HL-60/S4 treated with phorbol 12-myristate 13-acetate at 8.2 ng/mL for 4 days and 3 days (cell line): ENCODE measurements around the gene TM4SF20.

Experiments used
- in situ Hi-C: fragments of 300-500 bp; cut with MboI; formaldehyde crosslinking; loops from 2 replicates; pipeline ENCODE4 v1.15.0; 2022; ENCODE audit warnings: low sequenced_read_pairs

Gene TM4SF20

DNA sequence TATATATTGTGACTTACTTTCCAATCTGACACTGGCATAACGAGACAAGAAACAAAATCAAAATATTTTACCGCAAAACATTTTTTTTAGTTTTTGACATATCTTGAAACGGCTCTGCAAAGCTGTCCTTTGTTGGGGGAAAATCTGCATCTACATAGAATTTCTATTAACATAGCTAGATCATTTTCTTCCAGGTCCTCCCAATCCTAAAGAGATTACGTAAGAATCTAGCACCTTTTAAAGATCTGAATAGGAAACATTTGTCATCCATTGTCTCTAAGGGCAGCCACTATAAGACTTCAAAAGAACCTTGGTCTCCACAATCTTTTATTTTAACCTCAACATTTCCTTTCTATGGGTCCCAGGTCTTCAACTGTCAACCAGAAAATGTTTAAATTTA, 55.3 kb downstream of the TM4SF20 start:
- in situ Hi-C loops, result no loop called here

DNA sequence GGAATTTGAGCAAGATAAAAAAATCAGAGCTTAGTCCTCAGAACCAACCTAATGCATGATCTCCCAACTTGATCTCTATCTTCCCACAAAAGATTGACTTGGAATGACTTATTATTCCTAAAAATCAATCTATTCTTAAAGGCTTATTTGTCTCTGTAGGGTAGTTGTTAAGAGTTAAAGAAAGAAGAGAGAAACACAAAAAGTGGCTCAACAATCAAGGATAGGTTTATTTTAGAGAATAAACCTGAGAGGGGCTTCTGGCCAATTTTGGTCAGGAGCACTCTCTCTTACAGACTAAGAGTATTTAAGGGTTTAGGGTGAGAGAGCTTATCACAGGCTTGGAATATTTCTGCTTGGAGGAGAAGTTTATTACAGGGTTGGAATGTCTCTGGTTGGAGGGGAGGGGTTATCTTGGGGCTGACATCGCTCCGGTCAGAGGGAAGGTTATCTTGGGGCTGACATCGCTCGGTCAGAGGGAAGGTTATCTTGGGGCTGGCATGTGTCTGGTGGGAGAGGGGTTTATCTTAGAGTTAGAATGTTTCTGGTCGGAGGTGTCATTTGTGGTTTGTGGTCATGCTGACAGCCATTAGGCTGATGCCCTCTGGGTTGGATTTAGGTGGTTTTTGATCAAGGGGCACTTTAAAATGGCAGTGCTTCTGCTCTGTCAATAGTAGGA, 56.4 kb downstream of the TM4SF20 start:
- in situ Hi-C loops, result no loop called here

DNA sequence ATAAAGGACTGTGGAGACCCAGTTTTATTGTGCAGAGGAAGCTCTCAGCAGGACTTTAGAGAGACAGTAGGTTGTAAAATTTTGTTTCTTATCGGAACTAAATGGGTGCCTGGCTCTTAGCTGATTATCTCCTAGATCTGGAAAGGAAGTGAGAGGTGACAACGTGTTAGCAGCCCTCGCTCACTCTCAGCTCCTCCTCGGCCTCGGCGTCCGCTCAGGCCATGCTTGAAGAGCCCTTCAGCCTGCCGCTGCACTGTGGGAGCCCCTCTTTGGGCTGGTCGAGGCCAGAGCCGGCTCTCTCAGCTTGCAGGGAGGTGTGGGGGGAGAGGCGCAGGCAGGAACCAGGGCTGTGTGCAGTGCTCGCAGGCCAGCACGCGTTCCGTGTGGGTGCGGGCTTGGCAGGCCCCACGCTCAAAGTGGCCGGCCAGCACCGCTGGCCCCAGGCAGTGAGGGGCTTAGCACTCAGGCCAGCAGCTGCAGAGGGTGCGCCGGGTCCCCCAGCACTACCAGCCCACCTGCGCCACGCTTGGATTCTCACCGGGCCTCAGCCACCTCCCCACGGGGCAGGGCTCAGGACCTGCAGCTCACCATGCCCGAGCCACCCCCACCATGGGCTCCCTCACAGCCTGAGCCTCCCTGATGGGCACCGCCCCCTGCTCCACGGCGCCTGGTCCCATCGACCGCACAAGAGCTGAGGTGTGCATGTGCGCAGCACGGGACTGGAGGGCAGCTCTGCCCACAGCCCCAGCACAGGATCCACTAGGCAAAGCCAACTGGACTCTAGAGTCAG, 58.6 kb downstream of the TM4SF20 start:
- in situ Hi-C loops, result no loop called here

DNA sequence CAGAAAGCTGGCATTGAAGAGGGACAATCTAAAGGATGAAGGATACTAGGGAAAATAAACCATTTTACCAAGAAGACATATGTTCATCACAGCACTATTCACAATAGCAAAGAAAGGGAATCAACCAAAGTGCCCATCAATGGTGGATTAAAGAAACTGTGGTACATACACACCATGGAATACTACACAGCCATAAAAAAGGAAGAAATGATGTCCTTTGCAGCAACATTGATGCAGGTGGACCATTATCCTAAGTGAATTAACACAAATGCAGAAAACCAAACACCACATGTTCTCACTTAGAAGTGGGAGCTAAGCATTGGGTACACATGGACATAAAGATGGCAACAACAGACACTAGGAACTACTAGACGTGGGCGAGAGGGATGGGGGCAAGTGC, 61.3 kb downstream of the TM4SF20 start:
- in situ Hi-C loops, result no loop called here

DNA sequence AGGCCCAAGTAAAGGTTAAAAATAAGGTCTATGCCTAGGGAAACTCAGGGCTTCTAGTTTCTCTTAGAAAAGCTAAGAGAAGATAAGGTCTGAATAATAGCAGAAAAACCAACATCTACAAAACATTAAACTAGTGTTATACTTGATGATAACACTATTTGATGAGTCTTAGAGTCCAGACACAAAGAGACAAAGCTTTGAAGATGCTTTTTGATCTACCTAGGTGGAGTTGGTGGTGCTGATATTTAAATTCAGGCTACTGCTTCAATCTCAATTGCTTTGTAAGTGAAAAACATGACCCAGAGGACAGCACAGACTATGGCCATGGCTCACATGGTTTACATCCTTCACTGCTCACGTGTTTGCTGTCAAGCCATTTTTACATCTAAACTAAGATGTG, 65.8 kb downstream of the TM4SF20 start:
- in situ Hi-C loops, result no loop called here

DNA sequence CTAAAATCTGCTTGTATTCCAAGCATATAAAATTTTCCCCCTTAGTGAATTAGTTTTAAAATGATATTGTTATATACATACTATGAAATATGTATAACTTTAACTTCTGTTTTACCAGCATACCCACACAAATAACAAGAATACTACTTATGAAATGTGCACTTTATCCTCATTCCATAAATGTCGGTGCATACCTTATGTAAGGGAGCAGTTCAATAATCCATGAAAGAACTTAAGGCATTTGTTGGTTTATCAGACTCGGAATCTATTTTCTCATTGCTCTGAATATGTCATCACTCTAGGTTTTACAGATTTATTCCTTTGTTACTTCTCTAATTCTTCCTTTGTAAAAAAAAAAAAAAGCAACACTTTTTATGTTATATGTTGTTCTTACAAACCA, 66.5 kb downstream of the TM4SF20 start:
- in situ Hi-C loops, result no loop called here
